Endothelial cell of umbilical vein (primary cell): ENCODE results near the gene SH3RF3. TPM values are rescaled to one million over a fixed set of nuclear protein-coding genes. Genes with fewer than 3 reads are reported as not detected.

Experiments used
- BruUV-seq: library from RNA; stranded (reverse); fragments of 400-500 nt; replicated peaks from 2 replicates; lab custom pipeline; 2021; lab: Mats Ljungman, UMichigan
- CTCF ChIA-PET: fragments of 300-600, 350-600 bp; sonication (Branson Sonifier 250); formaldehyde crosslinking; loops from one replicate; lab custom pipeline; 2021; ENCODE audit warnings: antibody characterized with exemption, inconsistent platforms; lab: Charles Lee
- POLR2A ChIA-PET: fragments of 300-600, 350-600 bp; sonication (Branson Sonifier 250); formaldehyde crosslinking; loops from one replicate; lab custom pipeline; 2021; ENCODE audit warnings: antibody characterized with exemption, inconsistent platforms; lab: Charles Lee
- DNase-seq: peaks from one replicate; pipeline ENCODE4 v3.0.0-alpha.2; 2011; ENCODE audit warnings: low read depth, low spot score
- FAIRE-seq: peaks from 2 replicates; lab custom pipeline; 2011; peaks lifted over from hg19 to GRCh38; lab: Jason Lieb, UNC
- H2AFZ ChIP-seq: 2 replicates; pipeline ENCODE4 v1.6.0; 2012; ENCODE audit warnings: low read depth, low read length, control low read depth, inconsistent platforms
- H3K27ac ChIP-seq: 2 replicates; pipeline ENCODE4 v1.5.1; 2011; ENCODE audit warnings: low read depth, mild to moderate bottlenecking, control low read depth, low read length, moderate library complexity; ENCODE audit not compliant: insufficient read depth
- H3K27me3 ChIP-seq, 2 experiments: 2 replicates each; pipeline versions ENCODE4 v1.6.0 to v1.6.1; 2011; ENCODE audit warnings: low read length in 2 of 2, mixed read lengths in 1 of 2; ENCODE audit not compliant: control insufficient read depth in 2 of 2, insufficient read depth in 2 of 2
- H3K36me3 ChIP-seq, 2 experiments: 2 replicates in 1 of 2; 3 replicates in 1 of 2; pipeline ENCODE4 v1.5.1; 2011; ENCODE audit warnings: low read length in 2 of 2, mild to moderate bottlenecking in 1 of 2, moderate library complexity in 1 of 2; ENCODE audit not compliant: control insufficient read depth in 2 of 2, insufficient read depth in 2 of 2; ENCODE audit errors: extremely low read depth in 1 of 2
- H3K4me1 ChIP-seq: 3 replicates; pipeline ENCODE4 v1.5.1; 2011; ENCODE audit warnings: mild to moderate bottlenecking, low read length; ENCODE audit not compliant: control insufficient read depth, insufficient read depth; ENCODE audit errors: extremely low read depth
- H3K4me2 ChIP-seq: 2 replicates; pipeline ENCODE4 v1.6.1; 2011; ENCODE audit warnings: low read length, control low read depth, mixed read lengths; ENCODE audit not compliant: insufficient read depth
- H3K4me3 ChIP-seq, 3 experiments: fragments of 200-600 bp in 1 of 3; sonication (generic), shearing (Covaris generic) in 1 of 3; replicated peaks in 1 of 3; 2 replicates each; pipeline ENCODE4 v1.5.1; 2011 to 2016; ENCODE audit warnings: control low read depth in 3 of 3, low read length in 3 of 3, mild to moderate bottlenecking in 2 of 3, inconsistent platforms in 1 of 3, low read depth in 1 of 3, moderate library complexity in 1 of 3; ENCODE audit not compliant: insufficient read depth in 1 of 3
- H3K79me2 ChIP-seq: 2 replicates; pipeline ENCODE4 v1.6.0; 2012; ENCODE audit warnings: low read length, inconsistent platforms; ENCODE audit not compliant: control insufficient read depth, insufficient read depth
- H3K9ac ChIP-seq: replicated peaks from 2 replicates; pipeline ENCODE3; 2011; ENCODE audit warnings: low read length, control low read depth; ENCODE audit not compliant: insufficient read depth; ENCODE audit errors: extremely low read depth
- H3K9me1 ChIP-seq: replicated peaks from 3 replicates; pipeline ENCODE4 v1.6.0; 2011; ENCODE audit warnings: mild to moderate bottlenecking, low read length; ENCODE audit not compliant: control insufficient read depth, insufficient read depth; ENCODE audit errors: extremely low read depth
- H3K9me3 ChIP-seq: replicated peaks from 2 replicates; pipeline ENCODE4 v1.5.1; 2012; ENCODE audit warnings: low read length, inconsistent platforms; ENCODE audit not compliant: control insufficient read depth, insufficient read depth
- H4K20me1 ChIP-seq: replicated peaks from 2 replicates; pipeline ENCODE3; 2011; ENCODE audit warnings: mild to moderate bottlenecking, low read length; ENCODE audit not compliant: control insufficient read depth, insufficient read depth; ENCODE audit errors: extremely low read depth
- EZH2 ChIP-seq: IDR thresholded peaks from 2 replicates; pipeline ENCODE4 v1.6.1; 2012; ENCODE audit warnings: borderline replicate concordance, low read depth, mild to moderate bottlenecking, moderate library complexity, low read length, inconsistent platforms; ENCODE audit not compliant: severe bottlenecking
- FOS ChIP-seq: IDR thresholded peaks from 2 replicates; pipeline ENCODE4 v1.6.1; 2011; ENCODE audit warnings: mild to moderate bottlenecking, low read length, moderate library complexity, borderline replicate concordance; ENCODE audit not compliant: insufficient read depth
- GATA2 ChIP-seq: IDR thresholded peaks from 2 replicates; pipeline ENCODE4 v1.7.0; 2011; ENCODE audit warnings: low read depth, mild to moderate bottlenecking, moderate library complexity, mixed read lengths, low read length; ENCODE audit not compliant: insufficient read length, insufficient read depth
- MAX ChIP-seq: IDR thresholded peaks from 2 replicates; pipeline ENCODE4 v1.6.1; 2011; ENCODE audit not compliant: insufficient read depth, insufficient read length
- MYC ChIP-seq: IDR thresholded peaks from one replicate; pipeline ENCODE4 v1.6.1; 2011; ENCODE audit warnings: mild to moderate bottlenecking, low read depth, low read length
- POLR2A ChIP-seq: IDR thresholded peaks from 2 replicates; pipeline ENCODE4 v1.6.1; 2012; ENCODE audit warnings: low read depth, mild to moderate bottlenecking, control low read depth, low read length
- POLR2AphosphoS5 ChIP-seq: IDR thresholded peaks from 2 replicates; pipeline ENCODE4 v1.6.1; 2012; ENCODE audit warnings: low read depth, mild to moderate bottlenecking, control low read depth, low read length, moderate library complexity; ENCODE audit not compliant: insufficient read depth
- dilution Hi-C: fragments of 300-500 bp; cut with MboI; formaldehyde crosslinking; loops from one replicate; pipeline ENCODE4 v1.15.0; 2019; ENCODE audit warnings: low sequenced_read_pairs; ENCODE audit not compliant: extremely low pct_ligation_motif_present
- intact Hi-C: fragments of 100-400 bp; cut with micrococcal nuclease; formaldehyde crosslinking; loops from one replicate; pipeline ENCODE4 v1.10.0; 2022
- polyA plus RNA-seq, 4 experiments: library from polyadenylated mRNA; depleted of rRNA in 3 of 4; stranded (reverse) in 3 of 4; unstranded in 1 of 4; fragments of >200 nt; gene quantifications; 2 replicates each; pipeline versions ENCODE4 v1.2.1 to v1.2.3, GENCODE V29; 2011 to 2012; ENCODE audit warnings: missing spikeins in 1 of 4
- total RNA-seq: library from RNA; stranded (reverse); gene quantifications from 2 replicates; pipeline ENCODE4 v1.2.3, GENCODE V29; 2021
- TF ChIP-seq, protein P1 (sequence below), 2 donors: IDR thresholded peaks; 1 replicate in 1 of 2; 2 replicates in 1 of 2; pipeline ENCODE4 v1.5.1; 2011; ENCODE audit warnings: low read length in 2 of 2, mild to moderate bottlenecking in 2 of 2, moderate library complexity in 2 of 2, control low read depth in 1 of 2, inconsistent platforms in 1 of 2, low read depth in 1 of 2; ENCODE audit not compliant: insufficient read depth in 1 of 2; ENCODE audit errors: extremely low read depth in 1 of 2

Gene SH3RF3
- total and polyA plus RNA-seq, 2 donors (not counting 3 experiments of a cell fraction or from before 2014, with no cell fraction given): 3.8 to 14.7 TPM

DNA sequence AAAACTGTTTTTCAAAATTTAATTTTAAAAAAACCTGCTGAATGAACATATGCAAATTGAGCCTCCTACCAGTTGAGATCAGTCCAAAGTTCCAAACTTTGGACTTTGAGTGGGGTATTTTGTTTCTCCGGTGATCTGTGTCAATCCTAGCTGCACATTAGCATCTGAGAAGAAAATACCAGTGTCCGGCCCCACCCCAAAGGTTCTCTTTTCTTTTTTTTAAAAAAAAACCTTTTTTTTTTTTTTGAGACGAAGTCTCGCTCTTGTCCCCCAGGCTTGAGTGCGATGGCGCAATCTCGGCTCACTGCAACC lies 393.0 kb downstream of the SH3RF3 start:
- POLR2A ChIA-PET: no interaction called here
- Histone ChIP-seq H3K4me2 (no peak overlapping the region), H4K20me1 (no peaks in the 10 kb centered on the region), H2AFZ (no peak overlapping the region), H3K4me3 (no peak overlapping the region), H3K9me1 (no peaks in the 10 kb centered on the region), H3K4me1 (no peaks in the 10 kb centered on the region), H3K36me3 (no peaks in the 10 kb centered on the region), H3K27me3 (no peaks in the 10 kb centered on the region), H3K27ac (no peak overlapping the region), H3K79me2 (no peaks in the 10 kb centered on the region), H3K9ac (no peak overlapping the region), H3K9me3 (no peaks in the 10 kb centered on the region)
- intact Hi-C loops: no loop called here
- DNase-seq (no peak), FAIRE-seq (no peak)
- dilution Hi-C loops: no loop called here
- BruUV-seq: no TSS peak
- CTCF ChIA-PET: interaction anchor here (1.0 to 1.2 kb wide), 2 partner anchors 12 to 190 kb away, joined by 3 to 4 read pairs; no protein-coding TSS in a partner anchor
- no peak for TF ChIP-seq FOS
- TF ChIP-seq EZH2: no peak
- TF ChIP-seq MYC: no peak
- TF ChIP-seq MAX: no peak
- TF ChIP-seq, protein P1, sequence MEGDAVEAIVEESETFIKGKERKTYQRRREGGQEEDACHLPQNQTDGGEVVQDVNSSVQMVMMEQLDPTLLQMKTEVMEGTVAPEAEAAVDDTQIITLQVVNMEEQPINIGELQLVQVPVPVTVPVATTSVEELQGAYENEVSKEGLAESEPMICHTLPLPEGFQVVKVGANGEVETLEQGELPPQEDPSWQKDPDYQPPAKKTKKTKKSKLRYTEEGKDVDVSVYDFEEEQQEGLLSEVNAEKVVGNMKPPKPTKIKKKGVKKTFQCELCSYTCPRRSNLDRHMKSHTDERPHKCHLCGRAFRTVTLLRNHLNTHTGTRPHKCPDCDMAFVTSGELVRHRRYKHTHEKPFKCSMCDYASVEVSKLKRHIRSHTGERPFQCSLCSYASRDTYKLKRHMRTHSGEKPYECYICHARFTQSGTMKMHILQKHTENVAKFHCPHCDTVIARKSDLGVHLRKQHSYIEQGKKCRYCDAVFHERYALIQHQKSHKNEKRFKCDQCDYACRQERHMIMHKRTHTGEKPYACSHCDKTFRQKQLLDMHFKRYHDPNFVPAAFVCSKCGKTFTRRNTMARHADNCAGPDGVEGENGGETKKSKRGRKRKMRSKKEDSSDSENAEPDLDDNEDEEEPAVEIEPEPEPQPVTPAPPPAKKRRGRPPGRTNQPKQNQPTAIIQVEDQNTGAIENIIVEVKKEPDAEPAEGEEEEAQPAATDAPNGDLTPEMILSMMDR (IDR thresholded peaks at IDR 0.05; ENCODE audit: extremely low read depth in 1 of 2, insufficient read depth in 1 of 2, low read depth in 1 of 2, low read length in 2 of 2): no peak
- no peak for TF ChIP-seq POLR2AphosphoS5
- no peak for TF ChIP-seq GATA2
- no peak for TF ChIP-seq POLR2A
